SW 1271 (cell line): ENCODE results near the gene CACNA1H.

Experiments used
- DNase-seq, 2 experiments: peaks; one replicate each; lab custom pipeline; 2025; lab: John Stamatoyannopoulos, UW

The CACNA1H gene

DNA sequence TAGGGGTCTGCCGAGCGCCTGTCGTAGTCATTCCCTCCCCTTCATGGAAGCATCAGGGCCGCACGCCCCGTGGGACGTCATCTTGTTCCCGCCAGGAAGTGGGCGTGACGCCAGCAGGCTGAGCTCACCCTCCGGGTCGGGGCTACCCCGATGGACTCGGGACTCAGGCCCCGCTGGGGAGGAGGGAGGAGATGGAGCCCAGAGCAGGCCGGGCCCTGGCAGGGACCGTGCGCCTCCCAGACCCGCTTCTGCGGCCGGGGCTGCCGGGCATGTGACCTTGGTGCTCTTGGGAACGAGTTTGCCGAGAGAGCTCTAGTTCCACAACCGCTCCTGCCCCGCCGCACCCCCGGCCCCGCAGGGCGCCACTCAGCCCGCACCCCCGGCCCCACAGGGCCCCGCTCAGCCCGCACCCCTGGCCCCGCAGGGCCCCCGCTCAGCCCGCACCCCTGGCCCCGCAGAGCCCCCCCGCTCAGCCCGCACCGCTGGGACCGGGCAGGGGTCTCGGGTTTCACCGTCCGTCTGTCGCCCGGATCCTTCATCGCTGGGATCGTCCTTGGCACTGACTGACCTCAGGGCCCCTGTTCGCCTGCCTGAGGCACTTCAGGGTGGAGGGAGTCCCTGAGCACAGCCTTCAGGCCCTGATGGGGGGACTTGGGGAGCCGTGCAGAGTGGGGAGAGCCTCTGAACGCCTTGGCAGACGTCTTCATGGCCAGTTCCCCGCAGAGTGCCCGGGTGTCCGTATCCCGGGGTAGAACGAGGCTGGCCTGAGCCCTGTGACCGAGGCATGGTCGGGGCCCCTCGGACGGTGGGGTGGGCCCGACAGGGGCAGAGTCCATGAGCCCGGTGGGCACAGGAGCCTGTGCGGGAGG lies 5.8 kb downstream of the CACNA1H start:
- no peak for DNase-seq

DNA sequence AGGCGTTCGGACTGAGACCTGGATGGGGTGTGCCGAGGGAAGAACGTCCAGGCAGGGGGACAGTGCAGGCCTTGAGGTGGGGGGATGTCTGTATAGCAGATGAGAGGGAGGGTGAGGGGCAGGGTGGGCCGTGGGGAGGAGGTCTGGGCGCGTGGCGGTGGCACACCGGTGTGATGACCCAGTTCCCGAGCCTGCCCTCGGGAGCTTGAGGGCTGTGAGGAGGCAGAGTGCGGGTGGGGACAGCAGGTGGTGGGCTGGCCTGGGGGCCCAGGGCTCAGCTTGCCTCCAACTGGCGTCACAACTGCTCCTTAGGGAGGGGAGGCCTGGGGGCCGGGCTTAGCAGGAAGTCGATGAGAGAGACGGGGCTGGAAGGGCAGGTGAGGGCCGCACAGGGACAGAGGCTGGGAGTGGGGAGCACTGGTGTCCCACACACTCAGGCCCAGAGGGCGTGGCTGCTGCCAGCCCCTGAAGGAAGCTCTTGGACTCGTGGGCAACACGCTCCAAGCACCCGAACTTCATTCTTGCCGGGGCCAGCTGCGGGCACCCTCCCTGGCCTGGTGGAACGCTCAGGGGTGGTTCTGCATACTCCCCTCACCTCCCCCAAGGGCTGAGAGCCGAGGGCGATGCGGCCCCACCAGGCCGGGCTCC lies 6.5 kb downstream of the CACNA1H start:
- no peak for DNase-seq

DNA sequence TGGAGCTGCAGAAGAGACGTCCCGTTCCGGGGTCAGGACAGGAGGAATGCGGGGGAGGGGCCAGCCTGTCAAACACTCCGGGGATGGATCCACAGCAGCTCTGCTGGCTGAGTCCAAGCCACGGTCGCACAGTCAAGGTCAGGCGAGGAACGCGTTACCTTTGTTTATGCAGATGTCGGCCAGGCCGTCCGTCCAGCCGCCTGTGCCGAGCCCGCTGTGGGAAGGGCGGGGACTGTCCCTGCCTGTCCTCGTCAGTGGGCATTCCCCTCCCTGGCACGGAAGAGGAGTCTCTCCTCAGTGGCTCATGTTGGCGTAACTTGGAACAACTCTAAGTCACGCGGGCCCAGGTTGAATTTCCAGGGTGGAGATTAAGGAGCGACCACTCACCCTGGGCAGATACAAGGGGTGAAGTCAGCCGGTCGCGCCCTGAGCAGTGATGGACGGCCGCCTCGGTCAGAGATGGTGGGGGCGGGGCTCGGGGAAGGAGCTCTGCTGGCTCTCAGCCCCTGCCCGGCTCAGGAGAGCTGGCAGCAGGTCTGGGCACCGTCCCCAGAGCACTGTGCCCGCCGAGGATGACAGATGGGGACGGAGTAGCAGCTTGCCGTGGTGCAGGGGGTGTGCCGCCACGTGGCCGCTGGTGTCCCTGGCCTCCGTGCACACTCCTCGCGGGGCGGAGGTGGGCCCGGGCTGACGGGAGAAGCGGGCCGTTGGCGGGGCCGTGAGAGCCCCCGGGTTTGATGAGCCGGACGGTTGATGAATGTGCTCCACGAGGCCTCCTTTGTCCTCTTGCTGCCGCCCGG lies 7.3 kb downstream of the CACNA1H start:
- no peak for DNase-seq

DNA sequence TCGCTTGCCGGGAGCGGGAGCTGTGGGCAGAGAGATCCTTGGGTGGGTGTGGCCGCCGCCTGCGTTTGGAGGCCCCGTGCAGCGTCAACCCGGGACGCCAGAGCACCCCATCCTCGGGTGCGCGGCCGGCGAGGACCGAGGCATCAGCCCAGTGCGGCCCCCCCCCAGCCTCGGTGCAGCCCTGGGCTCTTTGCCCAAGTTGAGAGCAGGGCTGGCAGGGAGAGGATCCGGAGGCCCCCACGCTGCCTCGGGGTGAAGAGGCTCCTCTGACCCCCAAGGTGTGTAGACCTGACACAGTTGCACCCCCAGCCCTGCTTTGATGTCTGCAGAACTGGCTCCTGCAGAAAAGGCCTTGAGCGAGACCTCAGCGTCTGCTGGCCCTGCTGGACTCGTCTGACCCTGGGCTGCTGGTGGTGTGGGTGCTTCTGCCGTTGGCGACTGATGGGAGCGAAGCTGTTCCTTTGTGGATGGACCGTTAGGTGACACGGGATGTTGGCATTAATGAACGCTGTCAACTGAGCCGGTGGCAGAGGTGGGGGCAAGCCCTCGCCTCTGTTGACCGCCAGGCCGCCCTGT lies 8.0 kb downstream of the CACNA1H start:
- no peak for DNase-seq

DNA sequence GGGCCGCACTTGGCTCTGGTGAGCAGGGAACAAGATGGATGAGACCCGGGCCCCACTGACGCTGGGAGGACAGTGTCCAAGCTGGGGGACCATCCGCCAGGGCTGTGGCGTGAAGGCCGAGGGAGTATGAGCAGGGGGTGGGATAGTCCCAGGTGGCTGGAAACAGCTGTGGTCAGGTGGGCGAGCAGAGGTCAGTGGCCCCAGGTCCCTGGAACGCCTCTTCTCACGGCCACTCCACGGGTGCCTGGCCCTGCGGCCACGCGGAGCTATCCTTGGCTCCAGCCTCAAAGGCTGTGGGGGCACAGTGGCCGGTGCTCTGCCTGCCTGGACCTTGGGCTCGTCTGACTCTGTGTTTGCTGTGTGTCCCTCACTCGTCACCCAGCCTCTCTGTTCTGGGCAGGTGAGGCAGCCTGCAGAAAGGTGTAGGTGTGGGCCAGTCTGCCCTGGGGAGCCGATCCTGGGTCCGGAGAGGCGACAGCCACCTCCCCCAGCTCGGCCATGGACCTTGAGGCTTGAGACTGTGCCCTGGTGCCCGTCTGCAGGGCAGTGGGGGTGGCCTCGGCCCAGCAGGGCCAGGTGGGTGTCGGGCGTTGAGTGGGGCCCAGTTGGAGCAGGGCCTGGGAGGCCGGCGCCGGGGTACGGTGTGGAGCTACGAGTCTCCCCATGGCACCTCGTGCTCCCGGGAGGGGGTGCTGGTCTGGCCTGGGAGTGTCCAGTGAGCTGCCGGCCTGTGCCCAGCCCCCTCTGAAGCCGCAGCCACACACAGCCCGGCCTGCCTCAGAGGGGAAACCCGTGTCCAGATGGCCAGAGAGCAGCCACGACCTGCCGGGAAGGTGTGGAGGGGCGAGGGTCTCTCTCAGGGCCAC lies 10.0 kb downstream of the CACNA1H start:
- no peak for DNase-seq

DNA sequence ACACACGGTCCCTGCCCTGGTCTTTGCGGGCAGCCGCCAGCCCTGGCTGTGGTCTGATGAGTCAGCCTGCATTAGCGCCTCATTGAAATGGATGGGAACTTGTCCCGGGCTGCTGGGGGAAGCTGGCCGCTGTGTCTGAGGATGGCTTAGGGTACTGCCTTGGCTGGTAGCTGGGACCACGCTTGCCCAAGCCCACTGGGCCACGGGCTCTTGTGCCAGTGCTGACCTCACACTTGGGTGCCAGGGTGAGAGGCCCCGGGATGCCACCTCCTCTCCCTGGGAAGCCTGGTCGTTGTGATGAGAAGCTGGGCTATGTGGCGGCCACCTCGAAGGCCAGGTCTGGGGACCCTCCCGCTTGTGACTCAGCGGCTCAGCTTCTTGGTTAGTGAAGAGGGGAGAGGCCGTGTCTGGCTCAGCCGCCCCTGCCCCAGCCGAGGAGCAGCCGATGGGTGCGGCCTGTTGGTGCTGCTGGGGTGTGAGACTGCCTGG lies 10.7 kb downstream of the CACNA1H start:
- DNase-seq = no peak

DNA sequence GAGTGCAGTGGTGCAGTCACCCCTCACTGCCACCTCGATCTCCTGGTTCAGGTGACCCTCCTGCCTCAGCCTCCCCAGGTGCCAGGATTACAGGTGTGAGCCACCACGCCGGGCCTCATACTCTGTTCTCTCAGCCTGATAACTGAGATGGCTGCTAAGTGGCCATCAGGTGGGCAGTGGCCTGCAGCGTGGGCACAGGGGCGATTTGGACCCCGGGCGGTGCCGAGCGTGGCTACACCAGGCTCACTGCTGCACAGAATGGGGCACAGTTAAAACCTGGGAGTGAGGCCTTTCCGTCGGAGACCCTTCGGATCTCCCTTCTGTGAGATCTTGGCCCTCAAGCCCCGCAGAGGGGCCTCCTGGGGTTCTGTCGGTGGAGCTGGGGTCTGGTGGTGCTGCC lies 11.5 kb downstream of the CACNA1H start:
- no peak for DNase-seq

DNA sequence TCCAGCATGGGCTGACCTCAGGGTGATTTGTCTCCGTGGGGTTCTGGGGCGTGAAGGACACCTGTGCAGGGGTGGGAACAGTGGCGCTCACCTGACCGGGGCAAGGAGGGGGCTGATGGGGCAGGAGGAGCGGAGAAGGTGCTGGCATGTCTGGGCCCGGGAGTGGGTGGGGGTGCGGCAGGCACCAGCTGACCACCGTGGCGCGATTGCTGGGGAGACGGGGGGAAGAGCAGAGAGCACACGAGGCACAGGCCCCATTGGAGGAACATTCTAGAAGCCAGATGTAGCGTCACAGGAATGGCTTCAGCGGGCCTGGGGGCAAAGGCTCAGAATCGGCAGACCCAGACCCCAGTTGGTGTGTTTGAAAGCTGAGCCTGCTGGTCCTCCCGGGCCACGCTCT lies 12.1 kb downstream of the CACNA1H start:
- DNase-seq = no peak

DNA sequence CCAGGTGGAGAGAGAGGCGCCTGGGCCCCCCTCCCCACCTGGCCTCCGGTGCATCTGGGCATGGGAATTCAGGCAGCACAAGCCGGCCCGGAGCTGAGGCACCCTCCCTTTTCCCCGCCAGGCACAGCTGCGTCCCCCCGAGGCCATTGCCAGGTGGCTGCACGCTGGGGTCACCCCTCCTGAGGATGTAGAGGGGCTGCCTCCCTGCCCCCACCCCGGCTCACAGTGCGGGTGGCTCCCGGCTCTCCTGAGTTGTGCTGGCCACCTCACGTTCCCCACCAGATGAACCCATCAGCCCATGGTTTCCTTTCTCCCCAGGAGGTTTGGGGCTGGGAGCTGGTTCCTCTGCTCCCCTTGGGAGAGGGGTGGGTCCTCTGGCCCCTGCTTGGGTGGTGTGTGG lies 12.6 kb downstream of the CACNA1H start:
- no peak for DNase-seq

DNA sequence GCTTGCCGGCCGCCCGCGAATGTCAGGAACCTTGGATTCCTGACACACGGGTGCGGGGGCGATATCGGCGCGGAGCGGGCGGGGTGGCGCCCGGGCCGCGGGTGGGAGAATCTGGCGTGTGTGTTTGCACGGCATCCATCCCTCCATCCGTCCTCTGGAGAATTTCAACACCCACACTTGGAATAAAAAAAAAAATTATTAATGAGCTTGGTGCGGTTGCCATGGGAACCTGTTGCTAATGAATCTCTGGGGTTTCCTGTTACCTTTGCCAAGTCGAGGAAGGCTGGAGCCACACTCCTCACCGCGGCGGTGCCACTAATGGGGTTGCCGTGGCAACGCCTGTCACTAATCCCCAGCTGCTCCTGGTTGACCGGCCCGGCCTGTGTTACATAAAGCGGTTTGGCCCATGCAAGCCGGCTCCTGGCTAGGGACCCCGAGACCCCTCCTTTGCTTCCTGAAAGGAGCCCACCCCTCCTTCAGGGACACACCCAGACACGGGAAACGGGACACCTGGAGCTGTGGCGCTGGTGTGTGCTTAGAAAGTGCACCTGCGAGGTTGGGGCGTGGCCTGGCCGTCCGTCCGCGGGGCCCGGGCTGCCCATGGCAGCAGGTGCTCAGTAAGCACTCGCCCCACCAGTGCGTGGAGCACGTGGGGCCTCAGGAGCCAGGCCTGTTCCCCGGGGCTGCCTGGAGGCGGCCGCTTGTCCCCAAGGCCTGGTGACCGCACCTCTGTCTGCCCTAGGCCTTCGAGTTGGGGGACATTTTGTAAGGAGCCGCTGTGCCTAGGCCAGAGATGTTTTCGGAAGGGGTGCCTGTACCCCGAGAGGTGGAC lies 14.6 kb downstream of the CACNA1H start:
- DNase-seq = no peak

DNA sequence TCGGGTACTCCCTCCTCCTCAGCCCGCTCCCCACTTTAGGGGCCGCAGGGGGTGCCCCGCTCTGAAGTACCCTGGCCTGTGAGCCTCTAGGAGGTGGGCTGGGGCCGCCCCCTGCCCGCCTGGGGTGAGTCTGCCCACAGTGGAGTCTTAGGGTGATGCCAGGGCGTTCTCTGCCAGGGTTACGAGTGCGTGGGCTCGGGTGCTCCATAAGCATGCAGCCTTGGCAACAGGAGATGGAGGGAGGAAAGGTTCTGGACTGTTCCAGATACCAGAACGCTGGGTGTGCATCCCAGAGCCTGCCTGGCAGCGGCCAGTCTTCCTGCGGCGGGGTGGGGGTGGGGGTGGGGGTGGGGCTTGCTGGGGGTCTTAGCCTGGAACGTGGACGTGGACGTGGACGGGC lies 15.9 kb downstream of the CACNA1H start:
- no peak for DNase-seq

DNA sequence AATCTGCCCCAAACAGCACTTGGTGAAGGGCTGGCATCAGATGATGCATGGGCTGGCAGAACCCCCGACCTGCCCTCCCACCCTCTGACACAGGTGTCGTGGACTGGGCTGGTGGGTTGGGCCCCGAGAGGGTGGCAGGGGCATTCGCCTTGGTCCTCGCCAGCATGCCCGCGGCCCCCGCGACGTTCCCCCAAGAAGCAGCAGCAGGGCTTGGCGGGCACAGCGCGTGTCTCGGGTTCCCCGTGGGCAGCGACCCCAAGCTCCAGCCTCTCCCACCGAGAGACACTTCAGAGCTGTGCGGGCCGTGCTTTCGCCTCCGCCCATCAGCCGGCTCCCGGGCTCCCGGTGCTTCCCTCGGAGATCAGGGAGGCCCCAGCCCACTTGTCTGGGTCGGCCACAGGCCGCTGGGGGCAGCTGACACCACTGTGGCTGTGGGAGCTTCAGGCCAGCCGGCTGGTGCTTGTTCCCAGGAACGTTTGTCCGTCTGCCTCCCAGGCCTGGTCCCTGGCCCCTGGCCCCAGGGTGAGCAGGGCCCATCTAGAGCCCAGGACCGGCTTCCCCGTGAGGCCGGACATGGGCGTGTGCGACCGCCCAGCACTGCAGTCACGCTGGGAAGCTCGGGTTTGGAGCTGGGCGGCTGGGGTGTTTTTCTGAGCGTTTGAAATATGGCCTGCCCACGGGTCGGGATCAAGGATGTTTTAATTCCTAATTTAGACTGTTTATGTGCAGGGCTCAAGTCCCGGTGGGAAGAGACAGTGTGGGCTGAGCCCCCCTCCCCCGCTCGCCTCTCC lies 16.6 kb downstream of the CACNA1H start:
- no peak for DNase-seq

DNA sequence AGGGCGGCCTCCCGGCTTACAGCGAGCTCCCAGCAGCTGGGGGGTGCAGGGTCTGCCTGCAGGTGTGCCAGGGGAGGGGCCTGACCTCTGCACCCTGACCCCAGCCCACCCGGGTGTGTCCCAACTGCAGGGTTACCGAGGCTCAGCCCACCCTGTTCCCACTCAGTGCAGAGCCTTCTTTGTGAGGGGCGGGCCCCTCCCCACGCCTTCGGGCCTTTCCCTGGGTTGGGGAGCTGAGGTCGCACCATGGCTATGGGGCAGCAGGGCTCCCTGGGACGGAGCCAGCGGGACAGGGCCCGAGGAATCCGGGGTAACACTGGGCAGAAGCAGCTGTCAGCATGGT lies 17.1 kb downstream of the CACNA1H start:
- no peak for DNase-seq

DNA sequence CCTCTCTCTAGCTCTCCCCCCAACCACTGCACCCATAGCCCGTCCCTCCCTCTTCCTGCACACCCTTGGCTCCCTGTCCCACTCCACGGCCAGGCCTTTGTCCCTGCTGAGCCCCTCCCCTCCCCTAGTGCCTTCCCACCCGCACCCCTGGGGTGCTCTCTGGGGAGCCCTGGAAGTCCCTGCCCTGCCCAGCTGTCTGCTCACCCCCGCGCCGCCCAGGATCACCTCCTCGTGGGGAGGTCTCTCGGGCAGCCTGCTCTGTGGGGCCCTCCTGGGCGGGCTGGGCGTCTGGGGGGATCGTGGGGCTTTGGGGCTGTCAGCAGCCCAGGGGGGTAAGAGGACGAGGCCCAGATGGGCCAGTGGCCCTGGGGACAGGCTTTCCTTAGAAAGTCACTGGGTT lies 18.1 kb downstream of the CACNA1H start:
- DNase-seq = no peak

DNA sequence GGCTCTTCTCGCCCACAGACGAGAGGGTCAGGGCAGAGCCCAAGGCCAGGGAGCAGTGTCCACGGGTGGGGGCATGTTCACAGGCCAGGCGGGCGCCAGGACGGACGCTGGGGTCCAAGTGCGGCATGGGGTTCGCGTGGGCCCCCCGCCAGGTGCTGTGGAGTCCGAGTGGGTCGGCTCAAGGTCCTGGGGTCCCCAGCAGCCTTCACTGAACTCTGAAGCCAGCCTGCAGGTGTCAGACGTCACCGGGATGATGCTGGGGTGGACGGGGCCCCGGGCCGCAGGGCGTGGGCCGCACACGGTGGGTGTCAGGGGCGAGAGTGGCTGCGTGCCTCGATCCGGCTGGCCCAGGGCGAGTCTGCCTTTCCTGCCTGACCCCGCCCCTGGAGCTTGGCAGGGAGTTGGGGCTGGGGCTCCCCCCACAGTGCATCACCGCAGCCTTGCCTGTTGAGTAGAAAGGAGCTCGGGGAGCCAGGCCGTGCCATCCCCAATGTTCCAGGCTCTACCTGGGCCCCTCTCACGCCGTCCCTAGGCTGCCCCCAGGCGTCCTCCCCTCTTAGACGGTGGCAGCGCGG lies 19.0 kb downstream of the CACNA1H start:
- DNase-seq = no peak

DNA sequence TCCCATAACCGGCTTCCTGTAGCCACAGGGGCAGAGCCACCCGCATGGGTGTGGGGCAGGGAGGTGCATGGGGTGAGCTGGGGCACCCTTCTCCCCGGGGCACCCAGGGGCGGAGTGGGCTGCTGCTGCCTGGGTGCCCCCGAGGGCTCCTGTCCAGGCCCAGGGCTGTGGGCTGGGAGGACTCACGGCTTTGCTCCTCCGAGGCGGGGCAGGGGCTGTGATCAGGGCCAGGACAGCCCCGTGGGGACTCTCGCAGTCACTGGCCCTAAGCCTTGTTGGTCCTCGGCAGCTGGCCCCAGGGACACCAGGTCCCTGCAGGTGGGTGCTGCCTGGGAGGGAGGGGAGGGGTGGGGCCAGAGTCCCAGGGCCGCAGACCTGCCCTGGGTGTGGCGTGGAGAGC lies 19.7 kb downstream of the CACNA1H start:
- DNase-seq = no peak

DNA sequence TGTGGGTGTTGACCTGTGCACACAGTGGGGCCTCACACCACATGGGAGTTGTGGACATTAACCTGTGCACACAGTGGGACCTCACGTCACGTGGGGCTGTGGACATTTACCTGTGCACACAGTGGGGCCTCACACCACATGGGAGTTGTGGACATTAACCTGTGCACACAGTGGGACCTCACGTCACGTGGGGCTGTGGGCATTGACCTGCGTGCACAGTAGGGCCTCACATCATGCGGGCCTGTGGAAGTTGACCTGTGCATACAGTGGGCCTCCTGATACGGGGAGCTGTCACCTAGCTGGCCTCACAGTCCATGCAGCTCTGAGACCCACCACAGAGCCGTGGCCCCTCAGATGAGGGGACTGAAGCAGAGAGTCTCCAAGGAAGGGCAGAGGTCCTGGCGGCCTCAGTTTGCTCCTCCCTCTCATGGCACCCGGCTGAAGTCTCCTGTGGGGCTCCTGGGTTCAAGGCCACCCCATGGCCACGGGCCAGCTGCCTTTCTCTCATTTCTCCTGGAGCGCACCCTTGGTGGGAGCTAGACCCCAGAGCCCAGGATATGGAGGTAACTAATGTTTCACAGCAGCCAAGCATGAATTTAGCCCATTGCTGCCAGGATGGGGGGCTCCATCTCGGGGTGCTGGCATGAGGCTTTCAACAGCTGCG lies 21.0 kb downstream of the CACNA1H start:
- DNase-seq = no peak

DNA sequence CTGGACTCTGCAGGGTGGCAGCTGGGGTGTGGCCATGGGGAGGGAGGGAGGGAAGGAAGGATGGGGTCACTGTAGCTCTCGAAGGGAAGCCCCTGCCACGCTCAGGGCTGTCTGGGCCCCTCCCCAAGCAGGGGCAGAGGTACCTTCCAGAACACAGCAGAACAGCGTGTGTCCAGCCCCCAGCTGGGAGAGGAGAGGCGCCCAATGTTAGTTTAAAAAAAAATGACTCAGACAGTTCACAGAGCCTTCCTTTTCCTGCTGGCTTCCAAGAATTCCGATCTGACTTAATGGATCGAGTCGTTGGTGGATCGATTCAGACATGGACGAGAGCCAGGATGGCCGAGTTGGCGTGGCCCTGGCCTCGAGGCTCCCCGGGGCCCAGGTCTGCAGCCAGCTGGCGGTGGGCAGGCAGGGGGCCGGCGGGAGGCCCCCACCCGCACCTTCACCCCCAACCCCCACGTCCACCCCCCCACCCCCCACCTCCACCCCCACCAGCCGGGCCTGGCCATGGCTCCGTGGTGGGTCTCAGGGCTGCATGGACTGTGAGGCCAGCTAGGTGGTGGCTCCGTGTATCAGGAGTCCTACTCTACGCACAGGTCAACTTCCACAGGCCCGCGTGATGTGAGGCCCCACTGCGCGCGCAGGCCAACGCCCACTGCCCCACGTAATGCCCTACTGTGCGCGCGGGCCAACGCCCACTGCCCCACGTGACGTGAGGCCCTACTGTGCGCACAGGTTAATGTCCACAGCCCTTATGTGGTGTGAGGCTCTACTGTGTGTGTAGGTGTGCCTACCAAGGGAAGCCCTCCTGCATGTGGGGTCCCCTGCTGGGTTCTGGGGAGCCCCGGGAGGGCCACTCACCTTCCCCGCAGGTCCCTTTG lies 21.8 kb downstream of the CACNA1H start:
- DNase-seq = no peak
